Left hindlimb (tissue), 1 donor: ENCODE measurements around the gene EEPD1.
"Not testable (repeated sequence)": the region's sequence is repeated elsewhere in the genome, so short reads cannot be mapped to it uniquely, and the experiment has no call there.

Experiments
- DNase-seq: peaks from one replicate; pipeline ENCODE4 v3.0.0-alpha.2; 2018

Gene EEPD1

GRCh38 chr7:36129048-36129534 lies 24.0 kb upstream of the EEPD1 start:
- DNase-seq, result no peak

- DNase-seq, result no peak
Observed at GRCh38 chr7:36130236-36130945, 22.7 kb upstream of the EEPD1 start.

- DNase-seq, result no peak
Observed at GRCh38 chr7:36131026-36131425, 22.0 kb upstream of the EEPD1 start.

- DNase-seq, result no peak
Observed at GRCh38 chr7:36131499-36131898, 21.6 kb upstream of the EEPD1 start.

- no peak for DNase-seq
Observed at GRCh38 chr7:36132012-36132411, 21.0 kb upstream of the EEPD1 start.

- no peak for DNase-seq
Observed at GRCh38 chr7:36135700-36136099, 17.4 kb upstream of the EEPD1 start.

GRCh38 chr7:36137258-36137657 lies 15.8 kb upstream of the EEPD1 start:
- no peak for DNase-seq

GRCh38 chr7:36137754-36138153 lies 15.3 kb upstream of the EEPD1 start:
- DNase-seq, result no peak

GRCh38 chr7:36138209-36138608 lies 14.8 kb upstream of the EEPD1 start:
- no peak for DNase-seq

- no peak for DNase-seq
Observed at GRCh38 chr7:36141351-36141750, 11.7 kb upstream of the EEPD1 start.

GRCh38 chr7:36141850-36142249 lies 11.2 kb upstream of the EEPD1 start:
- no peak for DNase-seq

GRCh38 chr7:36144189-36144588 lies 8.9 kb upstream of the EEPD1 start:
- DNase-seq, result no peak

GRCh38 chr7:36145686-36146085 lies 7.4 kb upstream of the EEPD1 start:
- no peak for DNase-seq

- no peak for DNase-seq
Observed at GRCh38 chr7:36147361-36147760, 5.7 kb upstream of the EEPD1 start.

- DNase-seq, result no peak
Observed at GRCh38 chr7:36148422-36149065, 4.5 kb upstream of the EEPD1 start.

GRCh38 chr7:36149240-36149639 lies 3.8 kb upstream of the EEPD1 start:
- not testable (repeated sequence) for DNase-seq

GRCh38 chr7:36149694-36150452 lies 3.2 kb upstream of the EEPD1 start:
- DNase-seq, result no peak

- no peak for DNase-seq
Observed at GRCh38 chr7:36151921-36152755, 916 bp upstream of the EEPD1 start.

- DNase-seq, result no peak
Observed at GRCh38 chr7:36153571-36154097, 580 bp downstream of the EEPD1 start.

GRCh38 chr7:36154255-36155212 lies 1.5 kb downstream of the EEPD1 start:
- no peak for DNase-seq

GRCh38 chr7:36155811-36156361 lies 2.8 kb downstream of the EEPD1 start:
- DNase-seq, result no peak
